Mononuclear cell (primary cell): ENCODE results near the gene UBE4B. TPM values are rescaled to one million over a fixed set of nuclear protein-coding genes. Genes with fewer than 3 reads are reported as not detected.

Experiments
- H3K27me3 ChIP-seq: 2 replicates; pipeline ENCODE4 v1.6.0; 2011; ENCODE audit warnings: low read length, control low read depth; ENCODE audit not compliant: insufficient read depth
- H3K4me1 ChIP-seq: 2 replicates; pipeline ENCODE4 v1.5.1; 2011; ENCODE audit warnings: mild to moderate bottlenecking, low read length, control low read depth; ENCODE audit not compliant: insufficient read depth
- H3K4me3 ChIP-seq: 2 replicates; pipeline ENCODE4 v1.5.1; 2011; ENCODE audit warnings: mild to moderate bottlenecking, low read length, moderate library complexity
- H3K9me3 ChIP-seq: 2 replicates; pipeline ENCODE4 v1.5.1; 2011; ENCODE audit warnings: low read depth, mild to moderate bottlenecking, control low read depth, low read length
- total RNA-seq: library from RNA; depleted of rRNA; stranded (reverse); fragments of >200 nt; gene quantifications from one replicate; pipeline ENCODE4 v1.2.3, GENCODE V29; 2012

The UBE4B gene
- total RNA-seq, 1 donor, result 26.7 TPM

DNA sequence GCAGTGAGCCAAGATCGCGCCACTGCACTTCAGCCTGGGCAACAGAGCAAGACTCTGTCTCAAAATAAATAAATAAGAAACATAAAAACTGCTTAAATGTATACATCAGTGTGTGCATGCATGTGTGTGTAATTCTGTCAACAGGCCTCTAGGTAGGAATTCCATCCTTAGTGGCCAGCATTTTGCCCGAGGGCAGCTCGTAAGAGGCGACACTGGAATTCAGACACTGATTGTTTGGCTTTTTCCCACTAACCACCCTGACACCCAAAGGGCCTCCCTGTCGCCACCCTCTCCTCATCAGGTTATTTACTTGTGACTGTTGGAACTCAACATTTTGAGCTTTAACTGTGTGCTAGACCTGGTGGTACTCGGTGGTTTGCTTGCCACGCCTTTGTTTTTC is 113.6 kb downstream of the UBE4B start:
- Histone ChIP-seq H3K27me3 (no peaks in the 10 kb centered on the region), H3K4me3 (no peak overlapping the region), H3K4me1 (peaks cover 5% of the 10 kb centered on the region), H3K9me3 (no peaks in the 10 kb centered on the region)

- Histone ChIP-seq H3K4me1 (peaks cover 5% of the 10 kb centered on the region), H3K4me3 (no peak overlapping the region), H3K27me3 (no peaks in the 10 kb centered on the region), H3K9me3 (no peaks in the 10 kb centered on the region)
Measured at GRCh38 chr1:10149231-10149630, 116.5 kb downstream of the UBE4B start.

GRCh38 chr1:10152709-10153284 is 120.0 kb downstream of the UBE4B start:
- Histone ChIP-seq H3K27me3 (no peaks in the 10 kb centered on the region), H3K4me3 (no peak overlapping the region), H3K9me3 (no peaks in the 10 kb centered on the region), H3K4me1 (peaks cover 2% of the 10 kb centered on the region)

GRCh38 chr1:10155087-10155712 is 122.4 kb downstream of the UBE4B start:
- H3K4me3 ChIP-seq, result no peak overlapping the region
- H3K27me3 ChIP-seq, result no peaks in the 10 kb centered on the region
- H3K9me3 ChIP-seq, result no peaks in the 10 kb centered on the region
- no peaks in the 10 kb centered on the region for H3K4me1 ChIP-seq

DNA sequence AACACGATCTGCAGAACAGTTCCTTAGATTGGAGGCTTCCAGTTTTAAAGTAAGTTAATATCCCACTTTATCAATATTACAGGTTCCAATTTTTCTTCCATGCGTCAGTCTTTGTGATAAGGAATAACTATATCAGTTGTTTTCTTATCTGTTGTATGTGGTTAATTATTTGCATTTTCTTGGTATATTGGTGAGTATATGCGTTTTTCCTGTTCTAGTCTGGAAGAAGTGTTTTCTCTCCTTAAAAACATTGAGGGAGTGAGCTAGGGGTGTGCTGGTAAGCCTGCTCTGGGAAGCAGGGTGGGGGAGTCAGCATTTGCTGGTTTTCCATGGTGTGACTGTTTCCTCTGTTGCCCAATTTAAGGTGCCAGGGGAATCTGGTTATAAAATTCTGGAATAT is 127.4 kb downstream of the UBE4B start:
- Histone ChIP-seq H3K27me3 (no peaks in the 10 kb centered on the region), H3K9me3 (no peaks in the 10 kb centered on the region), H3K4me3 (no peak overlapping the region), H3K4me1 (no peaks in the 10 kb centered on the region)

DNA sequence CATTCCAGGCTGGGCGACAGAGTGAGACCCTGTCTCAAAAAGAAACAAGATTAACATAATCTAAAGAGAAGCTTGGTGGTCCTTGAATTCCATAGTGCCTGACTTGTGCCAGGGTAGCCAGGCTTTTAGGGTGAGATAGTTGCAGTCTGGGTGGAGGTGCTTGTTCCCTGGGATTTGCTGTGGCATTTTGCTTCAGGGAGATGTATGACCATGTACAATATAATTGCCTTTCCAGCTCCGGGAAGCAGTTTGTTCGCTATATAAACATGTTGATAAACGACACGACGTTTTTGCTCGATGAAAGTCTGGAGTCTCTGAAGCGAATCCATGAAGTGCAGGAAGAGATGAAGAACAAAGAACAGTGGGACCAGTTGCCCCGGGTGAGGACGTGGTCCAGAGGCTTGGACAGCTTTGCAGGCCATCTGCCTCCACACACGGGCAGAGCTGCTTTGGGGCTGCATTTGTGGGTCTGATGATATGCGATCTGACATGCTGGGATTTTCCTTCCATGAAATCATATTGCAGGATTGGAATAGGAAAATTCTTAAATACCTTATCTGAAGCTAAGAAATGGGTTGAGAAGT is 128.2 kb downstream of the UBE4B start:
- H3K27me3 ChIP-seq, result no peaks in the 10 kb centered on the region
- H3K4me1 ChIP-seq, result no peaks in the 10 kb centered on the region
- no peak overlapping the region for H3K4me3 ChIP-seq
- no peaks in the 10 kb centered on the region for H3K9me3 ChIP-seq

DNA sequence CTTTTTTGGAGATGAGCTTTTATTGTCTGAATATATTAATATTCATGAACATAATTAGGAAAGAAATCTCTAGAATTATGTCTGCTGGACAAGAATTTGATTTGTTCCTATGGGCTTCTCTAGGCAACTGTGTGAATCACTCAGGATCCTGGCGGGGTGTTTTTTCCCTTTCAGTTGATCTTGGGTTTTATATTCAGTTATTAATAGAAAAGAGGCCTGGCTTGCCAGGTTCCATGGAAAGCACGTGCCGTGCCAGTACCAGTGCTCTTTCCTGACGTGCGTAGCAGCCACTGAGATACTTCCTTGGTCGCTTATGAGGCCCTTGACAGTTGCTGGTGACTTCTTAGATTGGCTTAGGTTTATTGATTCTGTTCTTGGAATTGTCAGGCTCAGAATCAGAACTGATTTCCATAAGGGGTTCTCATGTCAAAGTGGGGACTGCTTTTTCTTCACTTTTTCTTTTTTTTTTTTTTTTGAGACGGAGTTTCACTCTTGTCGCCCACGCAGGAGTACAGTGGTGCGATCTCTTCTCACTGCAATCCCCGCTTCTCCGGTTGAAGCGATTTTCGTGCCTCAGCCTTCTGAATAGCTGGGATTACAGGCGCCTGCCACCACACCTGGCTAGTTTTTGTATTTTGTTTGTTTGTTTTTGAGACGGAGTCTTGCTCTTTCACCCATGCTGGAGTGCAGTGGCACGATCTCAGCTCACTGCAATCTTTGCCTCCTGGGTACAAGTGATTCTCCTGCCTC is 129.0 kb downstream of the UBE4B start:
- H3K4me3 ChIP-seq, result no peak overlapping the region
- no peaks in the 10 kb centered on the region for H3K9me3 ChIP-seq
- H3K27me3 ChIP-seq, result no peaks in the 10 kb centered on the region
- H3K4me1 ChIP-seq, result no peaks in the 10 kb centered on the region

DNA sequence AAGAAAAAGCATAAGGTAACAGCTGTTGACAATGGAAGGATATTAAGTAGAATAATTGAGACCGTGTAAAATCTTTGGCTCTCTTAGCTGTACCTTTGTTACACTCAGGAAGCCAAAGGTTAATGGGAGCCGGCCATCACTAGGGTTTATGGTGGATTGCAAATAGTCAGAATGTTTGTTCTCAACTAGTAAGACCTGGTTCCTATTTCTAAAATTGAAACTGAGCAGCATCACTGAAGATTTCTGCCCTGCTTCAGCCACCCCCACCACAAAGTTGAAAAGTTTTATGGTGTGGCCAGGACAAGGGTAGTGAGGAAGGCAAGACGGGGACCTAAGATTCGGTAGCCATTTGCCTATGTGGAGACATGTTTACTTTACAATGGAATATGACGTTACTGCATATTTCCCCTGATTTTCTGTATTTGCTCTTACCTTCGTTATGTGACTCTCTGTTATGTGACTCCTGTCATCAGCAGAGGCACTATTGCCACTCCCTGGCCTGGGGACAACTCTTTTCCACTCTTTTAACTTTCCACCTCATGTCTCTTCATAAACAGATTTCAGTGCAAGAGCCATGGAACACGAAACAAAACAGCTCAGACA is 136.3 kb downstream of the UBE4B start:
- H3K4me1 ChIP-seq, result no peaks in the 10 kb centered on the region
- H3K4me3 ChIP-seq, result no peak overlapping the region
- no peaks in the 10 kb centered on the region for H3K9me3 ChIP-seq
- H3K27me3 ChIP-seq, result no peaks in the 10 kb centered on the region

- H3K27me3 ChIP-seq, result no peaks in the 10 kb centered on the region
Measured at GRCh38 chr1:10170239-10170574, 137.4 kb downstream of the UBE4B start.

DNA sequence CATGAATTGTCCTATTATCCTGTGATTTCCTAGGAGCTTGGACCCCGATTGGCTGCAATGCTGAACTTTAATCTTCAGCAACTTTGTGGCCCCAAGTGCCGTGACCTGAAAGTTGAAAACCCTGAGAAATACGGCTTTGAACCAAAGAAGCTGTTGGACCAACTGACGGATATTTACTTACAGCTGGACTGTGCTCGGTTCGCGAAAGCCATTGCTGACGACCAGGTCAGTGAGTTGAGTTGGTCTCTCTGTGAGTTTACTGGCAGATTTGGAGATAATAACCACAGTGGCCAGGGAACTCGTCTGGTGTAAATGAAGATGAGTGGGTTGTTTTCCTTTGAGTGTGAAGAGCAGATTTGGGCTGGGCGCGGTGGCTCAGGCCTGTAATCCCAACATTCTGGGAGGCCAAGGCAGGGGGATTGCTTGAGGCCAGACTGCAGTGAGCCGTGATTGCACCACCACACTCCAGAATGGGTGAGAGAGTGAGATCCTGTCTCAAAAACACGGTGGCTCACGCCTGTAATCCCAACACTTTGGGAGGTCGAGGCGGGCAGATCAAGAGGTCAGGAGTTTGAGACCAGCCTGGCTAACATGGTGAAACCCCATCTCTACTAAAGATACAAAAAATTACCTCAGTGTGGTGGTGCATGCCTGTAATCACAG is 138.5 kb downstream of the UBE4B start:
- Histone ChIP-seq H3K9me3 (no peaks in the 10 kb centered on the region), H3K27me3 (no peaks in the 10 kb centered on the region), H3K4me3 (no peak overlapping the region), H3K4me1 (no peaks in the 10 kb centered on the region)

More at GRCh38 chr1:10170239-10170574, 137.4 kb downstream of the UBE4B start:
- H3K4me1 ChIP-seq, result no peaks in the 10 kb centered on the region
- H3K4me3 ChIP-seq, result no peak overlapping the region
- no peaks in the 10 kb centered on the region for H3K9me3 ChIP-seq

DNA sequence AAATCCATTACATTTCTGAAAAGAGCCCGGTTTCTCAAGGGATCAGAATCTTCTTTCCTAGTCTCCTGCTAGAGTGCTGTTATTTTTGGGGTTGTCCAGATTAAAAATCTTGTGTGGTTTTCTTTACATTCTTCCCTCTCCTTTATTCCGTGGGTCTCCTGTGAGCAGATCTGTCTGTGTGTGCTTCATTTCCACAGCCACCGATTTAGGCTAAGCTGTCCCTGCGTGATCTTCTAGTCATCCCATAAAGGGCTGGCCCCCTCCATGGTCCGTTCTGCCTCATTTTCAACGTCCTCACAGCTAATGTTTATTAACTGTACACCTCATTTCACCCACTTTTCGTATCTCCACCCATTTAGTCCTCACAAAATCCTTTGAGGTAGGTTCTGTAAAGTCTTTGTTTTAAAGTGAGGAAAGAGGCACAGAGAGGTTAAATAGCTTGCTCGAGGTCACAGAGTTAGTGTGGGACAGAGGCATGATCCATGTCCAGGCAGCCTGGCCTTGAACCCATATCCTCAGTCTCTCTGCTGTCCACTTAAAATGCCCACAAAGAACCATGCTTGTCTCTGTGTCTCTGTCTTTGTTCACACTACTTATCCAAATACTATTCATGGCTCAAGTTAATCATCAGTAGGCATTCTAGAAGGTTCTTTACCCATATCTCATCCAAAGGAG is 139.4 kb downstream of the UBE4B start:
- Histone ChIP-seq H3K4me3 (no peak overlapping the region), H3K9me3 (no peaks in the 10 kb centered on the region), H3K27me3 (no peaks in the 10 kb centered on the region), H3K4me1 (no peaks in the 10 kb centered on the region)

DNA sequence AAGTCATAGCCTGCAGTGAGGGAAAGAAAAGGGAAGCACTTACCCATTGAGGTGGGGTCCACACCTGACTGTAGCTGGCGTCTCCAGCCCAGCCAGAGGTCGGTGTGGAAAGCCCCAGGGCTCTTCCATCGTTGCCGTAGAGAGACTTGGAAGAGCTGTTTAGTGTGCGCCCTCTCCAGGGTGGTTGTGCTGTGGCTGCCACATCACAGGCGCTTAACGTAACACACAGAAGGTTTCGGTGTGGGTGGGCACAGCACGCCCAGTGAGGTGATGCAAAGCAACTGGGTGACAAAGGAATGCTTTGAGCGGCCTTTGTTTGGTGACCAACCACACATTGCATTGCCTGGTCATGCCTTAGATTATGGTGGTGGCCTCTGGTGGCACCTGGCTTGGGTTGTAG is 140.8 kb downstream of the UBE4B start:
- H3K27me3 ChIP-seq, result no peaks in the 10 kb centered on the region
- H3K4me1 ChIP-seq, result no peaks in the 10 kb centered on the region
- H3K4me3 ChIP-seq, result no peak overlapping the region
- no peaks in the 10 kb centered on the region for H3K9me3 ChIP-seq

DNA sequence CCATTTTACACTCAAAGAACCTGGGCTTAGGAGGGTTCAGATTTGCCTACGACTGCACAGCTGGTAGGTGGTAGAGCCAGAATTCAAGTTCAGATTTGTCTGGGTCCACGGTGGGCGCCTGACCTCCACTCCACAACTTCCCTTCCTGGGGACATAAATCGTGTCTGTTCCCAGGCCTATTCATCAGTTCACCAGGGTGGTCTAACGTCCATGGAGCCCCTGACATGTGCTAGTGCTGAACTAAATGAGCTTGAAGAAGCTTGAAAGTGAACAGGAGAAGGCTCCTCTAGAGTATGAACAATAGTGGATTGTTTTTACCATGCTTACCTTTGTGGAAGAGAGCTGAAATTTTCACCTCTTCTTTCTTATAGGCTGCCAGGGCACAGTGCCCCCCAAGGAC is 145.1 kb downstream of the UBE4B start:
- Histone ChIP-seq H3K4me3 (no peak overlapping the region), H3K4me1 (no peaks in the 10 kb centered on the region), H3K9me3 (no peaks in the 10 kb centered on the region), H3K27me3 (no peaks in the 10 kb centered on the region)

- H3K9me3 ChIP-seq, result no peaks in the 10 kb centered on the region
- no peak overlapping the region for H3K4me3 ChIP-seq
- no peaks in the 10 kb centered on the region for H3K4me1 ChIP-seq
- H3K27me3 ChIP-seq, result no peaks in the 10 kb centered on the region
Measured at GRCh38 chr1:10178597-10179405, 146.0 kb downstream of the UBE4B start.
